ENCODE results near the gene RNASE3.
"Not testable (repeated sequence)": the region's sequence is repeated elsewhere in the genome, so short reads cannot be mapped to it uniquely, and the experiment has no call there.

RNASE3 gene

GRCh38 chr14:20877016-20877415 is 14.2 kb upstream of the RNASE3 start:
- Histone ChIP-seq H3K27ac (ENCODE audit: low read depth, low read length) (no peak overlapping the region), H3K9ac (ENCODE audit: low read length) (no peak overlapping the region), H3K4me1 (ENCODE audit: control insufficient read depth, insufficient read depth, low read length) (no peaks in the 10 kb centered on the region), H3K27me3 (ENCODE audit: control insufficient read depth, insufficient read depth, low read length) (no peaks in the 10 kb centered on the region), H3K36me3 (ENCODE audit: control insufficient read depth, insufficient read depth, low read length) (no peaks in the 10 kb centered on the region), H3K4me3 (ENCODE audit: low read length) (no peak overlapping the region)

- Histone ChIP-seq H3K27ac (ENCODE audit: low read depth, low read length) (no peak overlapping the region), H3K36me3 (ENCODE audit: control insufficient read depth, insufficient read depth, low read length) (no peaks in the 10 kb centered on the region), H3K9ac (ENCODE audit: low read length) (no peak overlapping the region), H3K4me3 (ENCODE audit: low read length) (no peak overlapping the region), H3K27me3 (ENCODE audit: control insufficient read depth, insufficient read depth, low read length) (no peaks in the 10 kb centered on the region), H3K4me1 (ENCODE audit: control insufficient read depth, insufficient read depth, low read length) (no peaks in the 10 kb centered on the region)
These were observed 12.5 kb upstream of the RNASE3 start for GRCh38 chr14:20878695-20879094.

- H3K4me1 ChIP-seq (ENCODE audit: control insufficient read depth, insufficient read depth, low read length); H3K9ac ChIP-seq (ENCODE audit: low read length); H3K36me3 ChIP-seq (ENCODE audit: control insufficient read depth, insufficient read depth, low read length); H3K4me3 ChIP-seq (ENCODE audit: low read length); H3K27me3 ChIP-seq (ENCODE audit: control insufficient read depth, insufficient read depth, low read length); H3K27ac ChIP-seq (ENCODE audit: low read depth, low read length): not testable (repeated sequence)
These were observed 10.0 kb upstream of the RNASE3 start for GRCh38 chr14:20881229-20881628.

- H3K36me3 ChIP-seq (ENCODE audit: control insufficient read depth, insufficient read depth, low read length); H3K27ac ChIP-seq (ENCODE audit: low read depth, low read length); H3K4me1 ChIP-seq (ENCODE audit: control insufficient read depth, insufficient read depth, low read length); H3K9ac ChIP-seq (ENCODE audit: low read length); H3K4me3 ChIP-seq (ENCODE audit: low read length); H3K27me3 ChIP-seq (ENCODE audit: control insufficient read depth, insufficient read depth, low read length): not testable (repeated sequence)
These were observed 8.4 kb upstream of the RNASE3 start for GRCh38 chr14:20882787-20883186.

- not testable (repeated sequence) for H3K9ac ChIP-seq (ENCODE audit: low read length); H3K36me3 ChIP-seq (ENCODE audit: control insufficient read depth, insufficient read depth, low read length); H3K4me1 ChIP-seq (ENCODE audit: control insufficient read depth, insufficient read depth, low read length); H3K27ac ChIP-seq (ENCODE audit: low read depth, low read length); H3K4me3 ChIP-seq (ENCODE audit: low read length); H3K27me3 ChIP-seq (ENCODE audit: control insufficient read depth, insufficient read depth, low read length)
These were observed 2.8 kb upstream of the RNASE3 start for GRCh38 chr14:20888411-20888810.

GRCh38 chr14:20895322-20895721 is 4.1 kb downstream of the RNASE3 start:
- not testable (repeated sequence) for H3K4me1 ChIP-seq (ENCODE audit: control insufficient read depth, insufficient read depth, low read length); H3K27me3 ChIP-seq (ENCODE audit: control insufficient read depth, insufficient read depth, low read length); H3K4me3 ChIP-seq (ENCODE audit: low read length); H3K36me3 ChIP-seq (ENCODE audit: control insufficient read depth, insufficient read depth, low read length); H3K27ac ChIP-seq (ENCODE audit: low read depth, low read length); H3K9ac ChIP-seq (ENCODE audit: low read length)

- no peak overlapping the region for H3K9ac ChIP-seq (ENCODE audit: low read length)
- H3K4me1 ChIP-seq (ENCODE audit: control insufficient read depth, insufficient read depth, low read length): no peaks in the 10 kb centered on the region
- H3K36me3 ChIP-seq (ENCODE audit: control insufficient read depth, insufficient read depth, low read length): no peaks in the 10 kb centered on the region
- no peak overlapping the region for H3K27ac ChIP-seq (ENCODE audit: low read depth, low read length)
- no peak overlapping the region for H3K4me3 ChIP-seq (ENCODE audit: low read length)
- H3K27me3 ChIP-seq (ENCODE audit: control insufficient read depth, insufficient read depth, low read length): no peaks in the 10 kb centered on the region
These were observed 13.3 kb downstream of the RNASE3 start for GRCh38 chr14:20904393-20905029.

GRCh38 chr14:20905676-20906075 is 14.5 kb downstream of the RNASE3 start:
- no peak overlapping the region for H3K27ac ChIP-seq (ENCODE audit: low read depth, low read length)
- H3K9ac ChIP-seq (ENCODE audit: low read length): no peak overlapping the region
- no peaks in the 10 kb centered on the region for H3K4me1 ChIP-seq (ENCODE audit: control insufficient read depth, insufficient read depth, low read length)
- no peaks in the 10 kb centered on the region for H3K27me3 ChIP-seq (ENCODE audit: control insufficient read depth, insufficient read depth, low read length)
- no peak overlapping the region for H3K4me3 ChIP-seq (ENCODE audit: low read length)
- no peaks in the 10 kb centered on the region for H3K36me3 ChIP-seq (ENCODE audit: control insufficient read depth, insufficient read depth, low read length)

- Histone ChIP-seq H3K4me1 (ENCODE audit: control insufficient read depth, insufficient read depth, low read length) (no peaks in the 10 kb centered on the region), H3K4me3 (ENCODE audit: low read length) (no peak overlapping the region), H3K9ac (ENCODE audit: low read length) (no peak overlapping the region), H3K27ac (ENCODE audit: low read depth, low read length) (no peak overlapping the region), H3K27me3 (ENCODE audit: control insufficient read depth, insufficient read depth, low read length) (no peaks in the 10 kb centered on the region), H3K36me3 (ENCODE audit: control insufficient read depth, insufficient read depth, low read length) (no peaks in the 10 kb centered on the region)
These were observed 16.0 kb downstream of the RNASE3 start for GRCh38 chr14:20907214-20907613.

- H3K9ac ChIP-seq (ENCODE audit: low read length); H3K4me1 ChIP-seq (ENCODE audit: control insufficient read depth, insufficient read depth, low read length); H3K36me3 ChIP-seq (ENCODE audit: control insufficient read depth, insufficient read depth, low read length); H3K27me3 ChIP-seq (ENCODE audit: control insufficient read depth, insufficient read depth, low read length); H3K4me3 ChIP-seq (ENCODE audit: low read length); H3K27ac ChIP-seq (ENCODE audit: low read depth, low read length): not testable (repeated sequence)
These were observed 19.6 kb downstream of the RNASE3 start for GRCh38 chr14:20910822-20911221.

- H3K4me3 ChIP-seq (ENCODE audit: low read length); H3K27me3 ChIP-seq (ENCODE audit: control insufficient read depth, insufficient read depth, low read length); H3K4me1 ChIP-seq (ENCODE audit: control insufficient read depth, insufficient read depth, low read length); H3K27ac ChIP-seq (ENCODE audit: low read depth, low read length); H3K36me3 ChIP-seq (ENCODE audit: control insufficient read depth, insufficient read depth, low read length); H3K9ac ChIP-seq (ENCODE audit: low read length): not testable (repeated sequence)
These were observed 28.0 kb downstream of the RNASE3 start for GRCh38 chr14:20919038-20919756.

GRCh38 chr14:20923766-20924297 is 32.6 kb downstream of the RNASE3 start:
- H3K36me3 ChIP-seq (ENCODE audit: control insufficient read depth, insufficient read depth, low read length); H3K27me3 ChIP-seq (ENCODE audit: control insufficient read depth, insufficient read depth, low read length): not testable (repeated sequence)

More at GRCh38 chr14:20923766-20924297, 32.6 kb downstream of the RNASE3 start:
- not testable (repeated sequence) for H3K4me1 ChIP-seq (ENCODE audit: control insufficient read depth, insufficient read depth, low read length); H3K9ac ChIP-seq (ENCODE audit: low read length); H3K27ac ChIP-seq (ENCODE audit: low read depth, low read length); H3K4me3 ChIP-seq (ENCODE audit: low read length)

Data from rectal smooth muscle tissue (tissue), 1 donor.